SU-DHL-6 (cell line): ENCODE data around the gene KCNK15.

Experiments used
- EZH2phosphoT487 ChIP-seq: fragments of 200-600 bp; sonication (generic), shearing (Covaris generic); conservative IDR thresholded peaks from 2 replicates; pipeline ENCODE4 v1.6.1; 2018; ENCODE audit warnings: mild to moderate bottlenecking, antibody characterized with exemption, low read length, moderate library complexity, mixed read lengths
- TF ChIP-seq, protein P1 (sequence below): fragments of 200-600 bp; sonication (generic); IDR thresholded peaks from one replicate; pipeline ENCODE4 v1.5.1; 2017; ENCODE audit warnings: antibody characterized with exemption, mild to moderate bottlenecking, low read length, moderate library complexity; ENCODE audit not compliant: insufficient read depth, poor library complexity, severe bottlenecking

DNA sequence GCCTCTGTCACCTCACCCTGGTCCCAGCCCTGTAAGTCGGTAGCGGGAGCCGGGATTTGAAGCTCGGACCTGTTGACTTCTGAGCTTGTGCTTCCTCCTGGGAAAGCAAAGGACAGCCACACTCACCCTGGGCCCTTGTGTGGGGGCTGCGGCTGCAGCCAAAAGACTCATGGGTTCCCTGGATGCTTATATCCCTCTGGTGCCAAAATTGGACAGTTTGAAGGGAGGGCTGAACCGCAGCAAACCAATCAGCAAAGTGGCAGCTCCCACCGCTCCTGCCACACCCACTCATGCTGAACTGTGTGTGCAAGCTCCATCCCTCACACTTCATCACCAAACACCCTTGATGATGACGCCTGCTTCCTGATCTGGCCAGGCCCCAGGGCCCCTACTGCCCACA lies 34.4 kb upstream of the KCNK15 start:
- TF ChIP-seq, protein P1, sequence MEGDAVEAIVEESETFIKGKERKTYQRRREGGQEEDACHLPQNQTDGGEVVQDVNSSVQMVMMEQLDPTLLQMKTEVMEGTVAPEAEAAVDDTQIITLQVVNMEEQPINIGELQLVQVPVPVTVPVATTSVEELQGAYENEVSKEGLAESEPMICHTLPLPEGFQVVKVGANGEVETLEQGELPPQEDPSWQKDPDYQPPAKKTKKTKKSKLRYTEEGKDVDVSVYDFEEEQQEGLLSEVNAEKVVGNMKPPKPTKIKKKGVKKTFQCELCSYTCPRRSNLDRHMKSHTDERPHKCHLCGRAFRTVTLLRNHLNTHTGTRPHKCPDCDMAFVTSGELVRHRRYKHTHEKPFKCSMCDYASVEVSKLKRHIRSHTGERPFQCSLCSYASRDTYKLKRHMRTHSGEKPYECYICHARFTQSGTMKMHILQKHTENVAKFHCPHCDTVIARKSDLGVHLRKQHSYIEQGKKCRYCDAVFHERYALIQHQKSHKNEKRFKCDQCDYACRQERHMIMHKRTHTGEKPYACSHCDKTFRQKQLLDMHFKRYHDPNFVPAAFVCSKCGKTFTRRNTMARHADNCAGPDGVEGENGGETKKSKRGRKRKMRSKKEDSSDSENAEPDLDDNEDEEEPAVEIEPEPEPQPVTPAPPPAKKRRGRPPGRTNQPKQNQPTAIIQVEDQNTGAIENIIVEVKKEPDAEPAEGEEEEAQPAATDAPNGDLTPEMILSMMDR, result no peak
- no peak for TF ChIP-seq EZH2phosphoT487
